ENCODE data around the gene SPATA19.

SPATA19 gene, protein sequence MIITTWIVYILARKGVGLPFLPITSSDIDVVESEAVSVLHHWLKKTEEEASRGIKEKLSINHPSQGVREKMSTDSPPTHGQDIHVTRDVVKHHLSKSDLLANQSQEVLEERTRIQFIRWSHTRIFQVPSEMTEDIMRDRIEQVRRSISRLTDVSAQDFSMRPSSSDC

DNA sequence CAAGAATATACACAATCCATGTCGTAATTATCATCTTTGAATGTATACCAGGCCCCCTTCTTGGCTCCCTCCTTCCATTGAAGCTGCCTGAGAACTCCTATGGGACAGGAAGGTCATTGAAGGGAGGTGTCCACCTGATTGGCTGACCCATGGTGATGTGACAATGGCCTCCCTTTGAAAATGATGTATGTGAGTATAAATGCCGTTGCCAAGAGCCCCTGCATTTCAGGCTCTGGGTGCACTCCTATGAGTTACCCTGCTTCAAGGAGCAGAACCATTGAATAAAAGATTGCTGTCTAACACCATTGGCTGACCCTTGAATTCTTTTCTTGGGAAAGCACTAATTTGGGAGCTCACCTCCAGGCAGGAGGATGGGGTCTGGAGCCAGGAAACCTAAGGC is at the start of gene SPATA19:
SPATA19 (minus strand) TSS at position 101 of the 400 bp plus-strand sequence; CDS start at position 34, 67 bp downstream.
- ATAC-seq = no peak
- TF ChIP-seq ZFP30 (CRISPR knock-in tag; IDR thresholded peaks at IDR 0.05) (no peak), GLIS3 (CRISPR knock-in tag; IDR thresholded peaks at IDR 0.05) (no peak), ZNF565 (CRISPR knock-in tag; conservative IDR thresholded peaks at IDR 0.05; ENCODE audit: low read depth) (no peak), RARB (CRISPR knock-in tag; IDR thresholded peaks at IDR 0.05) (no peak), CSDC2 (CRISPR knock-in tag; IDR thresholded peaks at IDR 0.05) (no peak), ISL1 (CRISPR knock-in tag; IDR thresholded peaks at IDR 0.05) (no peak), ZNF8 (CRISPR knock-in tag; IDR thresholded peaks at IDR 0.05) (no peak), ZNF70 (CRISPR knock-in tag; IDR thresholded peaks at IDR 0.05) (no peak)
- TF ChIP-seq, protein P1, sequence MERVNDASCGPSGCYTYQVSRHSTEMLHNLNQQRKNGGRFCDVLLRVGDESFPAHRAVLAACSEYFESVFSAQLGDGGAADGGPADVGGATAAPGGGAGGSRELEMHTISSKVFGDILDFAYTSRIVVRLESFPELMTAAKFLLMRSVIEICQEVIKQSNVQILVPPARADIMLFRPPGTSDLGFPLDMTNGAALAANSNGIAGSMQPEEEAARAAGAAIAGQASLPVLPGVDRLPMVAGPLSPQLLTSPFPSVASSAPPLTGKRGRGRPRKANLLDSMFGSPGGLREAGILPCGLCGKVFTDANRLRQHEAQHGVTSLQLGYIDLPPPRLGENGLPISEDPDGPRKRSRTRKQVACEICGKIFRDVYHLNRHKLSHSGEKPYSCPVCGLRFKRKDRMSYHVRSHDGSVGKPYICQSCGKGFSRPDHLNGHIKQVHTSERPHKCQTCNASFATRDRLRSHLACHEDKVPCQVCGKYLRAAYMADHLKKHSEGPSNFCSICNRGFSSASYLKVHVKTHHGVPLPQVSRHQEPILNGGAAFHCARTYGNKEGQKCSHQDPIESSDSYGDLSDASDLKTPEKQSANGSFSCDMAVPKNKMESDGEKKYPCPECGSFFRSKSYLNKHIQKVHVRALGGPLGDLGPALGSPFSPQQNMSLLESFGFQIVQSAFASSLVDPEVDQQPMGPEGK (CRISPR knock-in tag; IDR thresholded peaks at IDR 0.05; ENCODE audit: borderline replicate concordance) = no peak
- TF ChIP-seq, protein P2, sequence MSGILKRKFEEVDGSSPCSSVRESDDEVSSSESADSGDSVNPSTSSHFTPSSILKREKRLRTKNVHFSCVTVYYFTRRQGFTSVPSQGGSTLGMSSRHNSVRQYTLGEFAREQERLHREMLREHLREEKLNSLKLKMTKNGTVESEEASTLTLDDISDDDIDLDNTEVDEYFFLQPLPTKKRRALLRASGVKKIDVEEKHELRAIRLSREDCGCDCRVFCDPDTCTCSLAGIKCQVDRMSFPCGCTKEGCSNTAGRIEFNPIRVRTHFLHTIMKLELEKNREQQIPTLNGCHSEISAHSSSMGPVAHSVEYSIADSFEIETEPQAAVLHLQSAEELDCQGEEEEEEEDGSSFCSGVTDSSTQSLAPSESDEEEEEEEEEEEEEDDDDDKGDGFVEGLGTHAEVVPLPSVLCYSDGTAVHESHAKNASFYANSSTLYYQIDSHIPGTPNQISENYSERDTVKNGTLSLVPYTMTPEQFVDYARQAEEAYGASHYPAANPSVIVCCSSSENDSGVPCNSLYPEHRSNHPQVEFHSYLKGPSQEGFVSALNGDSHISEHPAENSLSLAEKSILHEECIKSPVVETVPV (CRISPR knock-in tag; IDR thresholded peaks at IDR 0.05) = no peak
- TF ChIP-seq, protein P3, sequence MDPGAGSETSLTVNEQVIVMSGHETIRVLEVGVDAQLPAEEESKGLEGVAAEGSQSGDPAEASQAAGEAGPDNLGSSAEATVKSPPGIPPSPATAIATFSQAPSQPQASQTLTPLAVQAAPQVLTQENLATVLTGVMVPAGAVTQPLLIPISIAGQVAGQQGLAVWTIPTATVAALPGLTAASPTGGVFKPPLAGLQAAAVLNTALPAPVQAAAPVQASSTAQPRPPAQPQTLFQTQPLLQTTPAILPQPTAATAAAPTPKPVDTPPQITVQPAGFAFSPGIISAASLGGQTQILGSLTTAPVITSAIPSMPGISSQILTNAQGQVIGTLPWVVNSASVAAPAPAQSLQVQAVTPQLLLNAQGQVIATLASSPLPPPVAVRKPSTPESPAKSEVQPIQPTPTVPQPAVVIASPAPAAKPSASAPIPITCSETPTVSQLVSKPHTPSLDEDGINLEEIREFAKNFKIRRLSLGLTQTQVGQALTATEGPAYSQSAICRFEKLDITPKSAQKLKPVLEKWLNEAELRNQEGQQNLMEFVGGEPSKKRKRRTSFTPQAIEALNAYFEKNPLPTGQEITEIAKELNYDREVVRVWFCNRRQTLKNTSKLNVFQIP (CRISPR knock-in tag; IDR thresholded peaks at IDR 0.05; ENCODE audit: borderline replicate concordance, low read depth) = no peak

DNA sequence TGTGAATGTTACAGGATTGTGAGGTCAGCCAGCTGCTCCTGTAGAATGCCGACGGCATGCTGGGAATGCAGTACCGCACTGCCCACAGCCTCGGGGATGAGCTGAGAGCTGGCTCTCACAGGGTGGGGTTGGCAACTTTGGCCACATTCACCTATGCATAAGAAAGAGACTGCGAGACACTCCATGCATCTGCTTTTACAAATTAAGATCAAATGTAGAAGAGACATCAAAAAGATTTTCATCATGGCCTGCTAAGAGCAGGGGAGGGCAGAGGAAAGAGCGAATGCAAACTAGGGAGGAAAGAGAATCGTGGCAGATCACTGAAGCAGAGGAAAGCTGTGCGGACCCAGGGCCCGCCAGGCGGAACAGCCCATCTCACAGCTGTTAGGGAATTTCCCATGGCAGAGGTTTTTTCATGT is 49.8 kb upstream of the SPATA19 start:
- TF ChIP-seq SNAI2 (CRISPR knock-in tag; IDR thresholded peaks at IDR 0.05) (no peak), OSR1 (CRISPR knock-in tag; IDR thresholded peaks at IDR 0.05) (no peak), ARNTL (CRISPR knock-in tag; IDR thresholded peaks at IDR 0.05; ENCODE audit: borderline replicate concordance, low read depth) (no peak)
- ATAC-seq = no peak

DNA sequence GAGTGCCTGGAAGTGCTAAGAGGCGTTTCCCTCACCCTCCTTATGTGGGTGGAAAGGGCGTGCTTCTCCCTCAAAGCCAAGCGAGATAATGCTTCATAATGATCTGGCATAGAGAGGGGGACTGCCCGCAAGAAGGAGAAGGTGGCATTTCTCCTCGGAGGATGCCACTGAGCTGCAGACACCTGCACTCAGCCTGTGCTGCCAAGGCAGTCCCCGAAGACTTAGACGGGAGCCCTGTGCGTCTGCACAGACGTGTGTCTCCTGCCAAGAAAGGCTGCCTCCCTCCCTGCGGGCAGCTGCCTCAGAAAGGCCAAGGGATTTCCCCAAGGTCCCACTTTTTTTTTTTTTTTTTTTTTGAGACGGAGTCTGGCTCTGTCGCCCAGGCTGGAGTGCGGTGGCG is 48.1 kb upstream of the SPATA19 start:
- ATAC-seq = no peak
- TF ChIP-seq ZC3H10 (CRISPR knock-in tag; IDR thresholded peaks at IDR 0.05) = no peak
- no peak for TF ChIP-seq TCF4 (CRISPR knock-in tag; IDR thresholded peaks at IDR 0.05; ENCODE audit: borderline replicate concordance)
- no peak for TF ChIP-seq OSR1 (CRISPR knock-in tag; IDR thresholded peaks at IDR 0.05)
- TF ChIP-seq, protein P1 (CRISPR knock-in tag; IDR thresholded peaks at IDR 0.05; ENCODE audit: borderline replicate concordance) = no peak

DNA sequence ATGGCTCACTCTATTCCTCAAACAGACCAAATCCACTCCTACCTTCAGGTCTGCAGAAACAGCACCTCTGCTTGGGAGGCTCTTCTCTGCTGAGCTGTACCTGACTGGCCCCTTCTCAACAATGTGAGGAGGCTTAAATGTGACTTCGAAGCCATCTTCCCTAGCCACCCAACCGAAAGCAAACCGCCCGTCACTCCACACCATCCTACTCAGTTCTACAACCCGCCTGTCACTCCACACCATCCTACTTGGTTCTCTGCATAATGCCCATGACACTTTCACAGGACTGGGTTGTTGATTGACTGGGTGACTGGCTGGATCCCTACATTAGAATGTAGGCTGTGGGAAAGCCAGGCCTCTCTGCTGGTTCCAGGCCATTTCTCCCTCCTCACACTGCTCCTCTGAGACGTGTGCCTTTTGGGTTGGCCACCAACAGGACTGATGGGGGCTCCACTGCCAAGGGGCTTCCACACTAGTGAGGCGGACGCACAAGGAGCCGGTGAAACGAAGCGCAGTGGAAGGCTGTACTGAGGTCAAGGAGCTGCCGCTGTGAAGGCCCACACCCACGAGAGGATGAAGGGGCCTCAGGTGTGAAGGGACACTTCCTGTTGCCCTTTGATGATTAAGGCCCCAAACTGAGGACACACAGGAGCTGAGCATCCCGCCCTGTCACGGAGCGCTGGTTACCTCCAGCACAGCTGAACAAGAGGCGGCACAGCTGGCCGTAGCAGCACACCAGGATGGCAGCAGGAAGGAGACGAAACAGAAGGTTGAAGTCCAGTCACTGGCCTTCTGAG is 47.5 kb upstream of the SPATA19 start:
- no peak for ATAC-seq
- TF ChIP-seq ZNF565 (CRISPR knock-in tag; conservative IDR thresholded peaks at IDR 0.05; ENCODE audit: low read depth) = no peak
- TF ChIP-seq OSR1 (CRISPR knock-in tag; IDR thresholded peaks at IDR 0.05) = no peak
- TF ChIP-seq, protein P1 (CRISPR knock-in tag; IDR thresholded peaks at IDR 0.05; ENCODE audit: borderline replicate concordance) = no peak
- TF ChIP-seq GLIS3 (CRISPR knock-in tag; IDR thresholded peaks at IDR 0.05) = no peak
- no peak for TF ChIP-seq RARB (CRISPR knock-in tag; IDR thresholded peaks at IDR 0.05)
- no peak for TF ChIP-seq CSDC2 (CRISPR knock-in tag; IDR thresholded peaks at IDR 0.05)
- TF ChIP-seq TOX (CRISPR knock-in tag; IDR thresholded peaks at IDR 0.05; ENCODE audit: borderline replicate concordance) = no peak
- no peak for TF ChIP-seq ARNTL (CRISPR knock-in tag; IDR thresholded peaks at IDR 0.05; ENCODE audit: borderline replicate concordance, low read depth)
- TF ChIP-seq ZFP30 (CRISPR knock-in tag; IDR thresholded peaks at IDR 0.05) = no peak
